CD4-positive, CD25-positive, alpha-beta regulatory T cell (primary cell): ENCODE data around the gene HES4. TPM values are rescaled to one million over a fixed set of nuclear protein-coding genes. Genes with fewer than 3 reads are reported as not detected.

ENCODE experiments used
- ATAC-seq, 2 donors: fragments of 150-1000 bp; cut with Tn5 transposase; one replicate each; pipeline ENCODE4 v1.10.0; 2021; ENCODE audit warnings: low read depth in 2 of 2, moderate number of reproducible peaks in 2 of 2, moderate library complexity in 1 of 2
- DNase-seq, 3 donors: peaks; one replicate each; pipeline versions ENCODE4 v3.0.0 to v3.0.0-alpha.2; 2012 to 2022; ENCODE audit warnings: mixed read lengths in 1 of 3
- H3K27ac ChIP-seq: one replicate; pipeline ENCODE4 v1.7.0; 2013; ENCODE audit warnings: mild to moderate bottlenecking, low read length; ENCODE audit not compliant: insufficient read depth, poor library complexity, severe bottlenecking
- H3K27me3 ChIP-seq: one replicate; pipeline ENCODE4 v1.7.0; 2013; ENCODE audit warnings: low read length; ENCODE audit not compliant: control insufficient read depth, insufficient read depth
- H3K36me3 ChIP-seq: one replicate; pipeline ENCODE4 v1.7.0; 2013; ENCODE audit warnings: mild to moderate bottlenecking, low read length, moderate library complexity; ENCODE audit not compliant: control insufficient read depth, insufficient read depth
- H3K4me1 ChIP-seq: 2 replicates; pipeline ENCODE4 v1.7.0; 2013; ENCODE audit warnings: mild to moderate bottlenecking, low read length; ENCODE audit not compliant: insufficient read depth, control insufficient read depth, poor library complexity, severe bottlenecking
- H3K4me3 ChIP-seq: one replicate; pipeline ENCODE4 v1.7.0; 2013; ENCODE audit warnings: low read depth, mild to moderate bottlenecking, low read length, moderate library complexity
- H3K9me3 ChIP-seq, 2 experiments: 1 replicate in 1 of 2; 2 replicates in 1 of 2; pipeline ENCODE4 v1.7.0; 2013; ENCODE audit warnings: low read length in 2 of 2, mild to moderate bottlenecking in 1 of 2, moderate library complexity in 1 of 2; ENCODE audit not compliant: control insufficient read depth in 2 of 2
- H3K27ac Mint-ChIP-seq, 3 donors: one replicate each; pipeline ENCODE4 v1.8.0; 2020 to 2022; ENCODE audit warnings: mild to moderate bottlenecking in 3 of 3, mixed read lengths in 3 of 3, moderate library complexity in 2 of 3
- H3K27me3 Mint-ChIP-seq: one replicate; pipeline ENCODE4 v1.8.0; 2022; ENCODE audit warnings: mild to moderate bottlenecking, mixed read lengths
- H3K36me3 Mint-ChIP-seq: one replicate; pipeline ENCODE4 v1.8.0; 2020; ENCODE audit warnings: mixed read lengths
- H3K4me1 Mint-ChIP-seq, 4 donors: one replicate each; pipeline ENCODE4 v1.8.0; 2020 to 2022; ENCODE audit warnings: mixed read lengths in 4 of 4, mild to moderate bottlenecking in 1 of 4
- H3K4me3 Mint-ChIP-seq, 4 donors: one replicate each; pipeline ENCODE4 v1.8.0; 2020 to 2022; ENCODE audit warnings: mild to moderate bottlenecking in 4 of 4, mixed read lengths in 4 of 4, moderate library complexity in 3 of 4
- H3K9me3 Mint-ChIP-seq, 7 donors: one replicate each; pipeline ENCODE4 v1.8.0; 2020 to 2022; ENCODE audit warnings: mixed read lengths in 7 of 7, mild to moderate bottlenecking in 3 of 7, moderate library complexity in 2 of 7
- polyA plus RNA-seq, 4 donors: library from polyadenylated mRNA; unstranded; fragments of 300-500 nt; fragmentation: Illumina TruSeq; gene quantifications; one replicate each; pipeline ENCODE4 v1.2.3, GENCODE V29; 2021
- total RNA-seq: library from RNA; stranded (reverse); gene quantifications from one replicate; pipeline ENCODE4 v1.2.3, GENCODE V29; 2022

HES4 gene
- total and polyA plus RNA-seq, 5 donors from 2014 or later: 0.21 to 25.9 (median 1.2) TPM; not detected in 1

DNA sequence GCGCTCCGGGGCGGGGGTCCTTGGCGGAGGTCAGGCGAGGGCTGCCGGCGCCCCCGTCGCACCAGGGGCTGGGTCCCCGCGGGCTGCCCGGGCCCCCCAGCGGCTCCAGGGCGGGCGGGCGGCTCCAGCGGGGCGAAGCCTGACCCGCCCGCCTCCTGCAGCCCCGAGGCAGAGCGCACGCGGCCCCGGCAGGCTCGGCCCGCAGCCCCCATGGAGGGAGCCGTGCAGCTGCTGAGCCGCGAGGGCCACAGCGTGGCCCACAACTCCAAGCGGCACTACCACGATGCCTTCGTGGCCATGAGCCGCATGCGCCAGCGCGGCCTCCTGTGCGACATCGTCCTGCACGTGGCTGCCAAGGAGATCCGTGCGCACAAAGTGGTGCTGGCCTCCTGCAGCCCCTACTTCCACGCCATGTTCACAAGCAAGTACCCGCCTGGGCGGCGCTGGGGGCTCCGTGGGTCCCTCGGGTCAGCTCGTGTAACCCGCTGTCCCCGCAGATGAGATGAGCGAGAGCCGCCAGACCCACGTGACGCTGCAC lies 38.7 kb downstream of the HES4 start:
- H3K27ac Mint-ChIP-seq: peak overlapping the region in 1 of 3 donors; percentile 36
- H3K4me1 Mint-ChIP-seq: peaks cover 0 to 38% (median 7%) of the 10 kb centered on the region in 4 donors
- Histone ChIP-seq H3K36me3 (peaks cover 4% of the 10 kb centered on the region), H3K27me3 (no peaks in the 10 kb centered on the region), H3K4me3 (no peak overlapping the region), H3K27ac (no peak overlapping the region), H3K4me1 (peaks cover 43% of the 10 kb centered on the region), H3K9me3 (no peaks in the 10 kb centered on the region)
- ATAC-seq (no peak), DNase-seq (no peak)
- peaks cover 5% of the 10 kb centered on the region for H3K36me3 Mint-ChIP-seq
- H3K9me3 Mint-ChIP-seq: no peaks in the 10 kb centered on the region
- no peaks in the 10 kb centered on the region for H3K27me3 Mint-ChIP-seq
- H3K4me3 Mint-ChIP-seq: peak overlapping the region in 3 of 4 donors; percentile 63 to 84 (median 71)

- Histone ChIP-seq H3K36me3 (peaks cover 10% of the 10 kb centered on the region), H3K4me1 (peaks cover 37% of the 10 kb centered on the region), H3K27ac (no peak within 1 kb of the TSS), H3K9me3 (no peaks in the 10 kb centered on the region), H3K4me3 (no peak within 1 kb of the TSS), H3K27me3 (no peaks in the 10 kb centered on the region)
- Mint-ChIP-seq H3K36me3 (peaks cover 5% of the 10 kb centered on the region), H3K27me3 (no peaks in the 10 kb centered on the region), H3K4me1 (peaks cover 0 to 33% (median 7%) of the 10 kb centered on the region in 4 donors), H3K4me3 (peak within 1 kb of the TSS; percentile 89 to 92 (median 92)), H3K27ac (peak within 1 kb of the TSS in 2 of 3 donors; percentile 74 to 85), H3K9me3 (no peaks in the 10 kb centered on the region)
- DNase-seq: peak; percentile 69 to 80 (median 73)
- ATAC-seq: peak; percentile 43 to 49
These were observed 39.4 kb downstream of the HES4 start, which contains the start of gene KLHL17 for GRCh38 chr1:960363-961131. KLHL17 (plus strand) TSS chr1:960584; CDS start chr1:960694, 110 bp downstream.

DNA sequence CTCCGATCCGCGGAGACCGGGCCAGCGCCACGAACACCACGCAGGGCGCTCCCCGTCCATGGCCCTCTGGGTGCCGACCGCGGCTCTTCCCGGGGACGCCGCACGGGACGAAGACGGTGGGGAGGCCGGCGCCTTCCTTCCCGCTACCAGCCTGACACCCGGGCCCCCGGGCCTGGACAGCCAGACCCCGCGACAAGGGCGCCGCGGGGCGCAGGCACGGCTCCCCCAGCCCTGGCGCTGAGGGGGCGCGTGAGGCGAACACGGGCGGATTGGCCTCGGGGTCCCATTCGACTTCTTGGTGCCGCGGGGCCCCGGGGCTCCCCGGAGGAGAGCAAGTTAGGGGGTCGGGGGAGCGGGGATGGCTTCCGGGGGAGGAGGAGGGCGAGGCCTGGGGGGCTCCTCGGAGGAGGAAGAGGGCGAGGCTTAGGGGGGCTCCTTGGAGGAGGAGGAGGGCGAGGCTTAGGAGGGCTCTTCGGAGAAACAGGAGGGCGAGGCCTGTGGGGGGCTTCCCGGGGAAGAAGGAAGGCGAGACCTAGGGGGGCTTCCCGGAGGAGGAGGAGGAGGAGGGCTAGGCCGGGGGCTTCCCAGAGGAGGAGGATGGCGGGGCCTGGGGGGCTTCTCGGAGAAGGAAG lies 40.0 kb downstream of the HES4 start:
- H3K4me3 ChIP-seq: no peak overlapping the region
- peaks cover 17% of the 10 kb centered on the region for H3K36me3 ChIP-seq
- H3K27ac ChIP-seq: no peak overlapping the region
- H3K27me3 ChIP-seq: no peaks in the 10 kb centered on the region
- ATAC-seq (peak in 1 of 2 donors; percentile 3), DNase-seq (no peak)
- H3K36me3 Mint-ChIP-seq: peaks cover 12% of the 10 kb centered on the region
- peak overlapping the region in 2 of 3 donors; percentile 74 to 85 for H3K27ac Mint-ChIP-seq
- H3K9me3 ChIP-seq: no peaks in the 10 kb centered on the region
- peak overlapping the region; percentile 89 to 92 (median 92) for H3K4me3 Mint-ChIP-seq
- H3K27me3 Mint-ChIP-seq: no peaks in the 10 kb centered on the region
- H3K4me1 Mint-ChIP-seq: peaks cover 0 to 36% (median 11%) of the 10 kb centered on the region in 4 donors
- H3K9me3 Mint-ChIP-seq: no peaks in the 10 kb centered on the region
- H3K4me1 ChIP-seq: peaks cover 36% of the 10 kb centered on the region

- Histone ChIP-seq H3K27ac (peak within 1 kb of the TSS; percentile 67), H3K36me3 (peaks cover 25% of the 10 kb centered on the region), H3K4me3 (peak within 1 kb of the TSS; percentile 79), H3K9me3 (no peaks in the 10 kb centered on the region), H3K27me3 (no peaks in the 10 kb centered on the region), H3K4me1 (peaks cover 36% of the 10 kb centered on the region)
- peak within 1 kb of the TSS; percentile 89 to 97 (median 92) for H3K4me3 Mint-ChIP-seq
- peak within 1 kb of the TSS; percentile 52 to 82 (median 74) for H3K27ac Mint-ChIP-seq
- H3K27me3 Mint-ChIP-seq: no peaks in the 10 kb centered on the region
- H3K9me3 Mint-ChIP-seq: no peaks in the 10 kb centered on the region
- H3K36me3 Mint-ChIP-seq: peaks cover 18% of the 10 kb centered on the region
- H3K4me1 Mint-ChIP-seq: peaks cover 0 to 36% (median 11%) of the 10 kb centered on the region in 4 donors
- ATAC-seq (peak; percentile 86 to 93), DNase-seq (peak; percentile 89 to 92 (median 91))
These were observed 40.8 kb downstream of the HES4 start, which contains the start of gene NOC2L for GRCh38 chr1:958823-959730. NOC2L (minus strand) TSS chr1:959256; CDS start chr1:959240, 16 bp downstream.

GRCh38 chr1:956636-957035 lies 43.3 kb downstream of the HES4 start:
- H3K27ac ChIP-seq: no peak overlapping the region
- Mint-ChIP-seq H3K9me3 (no peaks in the 10 kb centered on the region), H3K4me3 (peak overlapping the region in 2 of 4 donors; percentile 11 to 28), H3K27me3 (no peaks in the 10 kb centered on the region), H3K36me3 (peaks cover 28% of the 10 kb centered on the region), H3K4me1 (peaks cover 0 to 30% (median 11%) of the 10 kb centered on the region in 4 donors), H3K27ac (no peak overlapping the region)
- no peak for DNase-seq
- H3K9me3 ChIP-seq: no peaks in the 10 kb centered on the region
- no peaks in the 10 kb centered on the region for H3K27me3 ChIP-seq
- H3K36me3 ChIP-seq: peaks cover 44% of the 10 kb centered on the region
- H3K4me1 ChIP-seq: peaks cover 35% of the 10 kb centered on the region
- no peak overlapping the region for H3K4me3 ChIP-seq
- no peak for ATAC-seq

- H3K9me3 ChIP-seq: no peaks in the 10 kb centered on the region
- H3K4me1 ChIP-seq: peaks cover 29% of the 10 kb centered on the region
- H3K27ac Mint-ChIP-seq: no peak overlapping the region
- H3K36me3 Mint-ChIP-seq: peaks cover 35% of the 10 kb centered on the region
- ATAC-seq: no peak
- H3K27ac ChIP-seq: no peak overlapping the region
- H3K4me1 Mint-ChIP-seq: peaks cover 0 to 32% (median 11%) of the 10 kb centered on the region in 4 donors
- DNase-seq: no peak
- H3K9me3 Mint-ChIP-seq: peaks cover 0 to under 1% (median 0%) of the 10 kb centered on the region in 7 donors
- H3K4me3 Mint-ChIP-seq: no peak overlapping the region
- H3K27me3 ChIP-seq: no peaks in the 10 kb centered on the region
- no peak overlapping the region for H3K4me3 ChIP-seq
- peaks cover 55% of the 10 kb centered on the region for H3K36me3 ChIP-seq
- H3K27me3 Mint-ChIP-seq: no peaks in the 10 kb centered on the region
These were observed 44.4 kb downstream of the HES4 start for GRCh38 chr1:955474-955873.

DNA sequence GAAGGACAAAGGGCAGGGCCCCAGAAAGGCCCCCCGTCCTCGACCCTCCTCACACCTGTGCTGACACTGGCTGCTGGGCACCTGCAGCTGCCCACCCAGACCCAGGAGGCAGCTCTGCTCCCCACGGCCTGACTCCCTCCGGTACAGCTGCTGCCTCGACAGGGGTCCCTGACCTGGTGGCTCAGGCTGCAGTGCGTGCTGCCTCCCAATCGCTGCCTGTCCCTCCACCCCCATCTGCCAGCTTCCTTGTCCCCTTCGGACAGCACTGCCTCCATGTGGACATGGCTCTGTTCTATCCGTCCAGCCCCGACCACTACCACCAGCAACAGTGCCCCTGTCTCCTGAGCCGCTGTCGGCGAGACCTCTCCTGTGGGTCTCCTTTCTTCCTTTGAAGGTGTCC lies 45.0 kb downstream of the HES4 start:
- Mint-ChIP-seq H3K4me3 (no peak overlapping the region), H3K9me3 (peaks cover 0 to 1% (median 0%) of the 10 kb centered on the region in 7 donors), H3K4me1 (peaks cover 0 to 30% (median 11%) of the 10 kb centered on the region in 4 donors), H3K27me3 (no peaks in the 10 kb centered on the region), H3K27ac (no peak overlapping the region), H3K36me3 (peaks cover 40% of the 10 kb centered on the region)
- H3K4me3 ChIP-seq: no peak overlapping the region
- no peaks in the 10 kb centered on the region for H3K27me3 ChIP-seq
- H3K27ac ChIP-seq: no peak overlapping the region
- H3K36me3 ChIP-seq: peaks cover 61% of the 10 kb centered on the region
- H3K4me1 ChIP-seq: peaks cover 24% of the 10 kb centered on the region
- ATAC-seq (no peak), DNase-seq (no peak)
- no peaks in the 10 kb centered on the region for H3K9me3 ChIP-seq
